Glomerular visceral epithelial cell (primary cell): ENCODE results near the gene ADCK1.
"Not testable (repeated sequence)": the region's sequence is repeated elsewhere in the genome, so short reads cannot be mapped to it uniquely, and the experiment has no call there.

ENCODE experiments used
- DNase-seq: peaks from one replicate; pipeline ENCODE4 v3.0.0-alpha.2; 2016; ENCODE audit errors: extremely low spot score

Gene ADCK1

DNA sequence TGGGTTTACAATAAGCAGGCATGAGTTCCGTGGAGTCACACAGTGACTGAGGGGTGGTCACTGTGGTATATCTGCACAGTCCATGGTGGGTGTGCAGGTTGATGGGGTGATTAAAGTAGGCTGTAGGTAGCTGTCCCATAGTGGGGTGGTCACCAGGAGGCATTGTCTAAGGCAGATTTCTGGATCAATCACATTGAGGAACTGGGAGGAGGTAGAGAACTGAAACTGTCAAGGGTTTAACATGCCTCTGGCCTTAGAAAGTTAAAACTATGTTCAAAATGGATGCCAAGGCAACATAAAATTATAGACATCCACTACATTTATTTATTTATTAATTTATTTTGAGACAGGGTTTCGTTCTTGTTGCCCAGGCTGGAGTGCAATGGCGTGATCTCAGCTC is 8.3 kb downstream of the ADCK1 start:
- no peak for DNase-seq

- DNase-seq, result no peak
These were observed 9.1 kb downstream of the ADCK1 start for GRCh38 chr14:77809011-77809410.

- no peak for DNase-seq
These were observed 12.1 kb downstream of the ADCK1 start for GRCh38 chr14:77812028-77812427.

- DNase-seq, result not testable (repeated sequence)
These were observed 12.8 kb downstream of the ADCK1 start for GRCh38 chr14:77812682-77813081.

DNA sequence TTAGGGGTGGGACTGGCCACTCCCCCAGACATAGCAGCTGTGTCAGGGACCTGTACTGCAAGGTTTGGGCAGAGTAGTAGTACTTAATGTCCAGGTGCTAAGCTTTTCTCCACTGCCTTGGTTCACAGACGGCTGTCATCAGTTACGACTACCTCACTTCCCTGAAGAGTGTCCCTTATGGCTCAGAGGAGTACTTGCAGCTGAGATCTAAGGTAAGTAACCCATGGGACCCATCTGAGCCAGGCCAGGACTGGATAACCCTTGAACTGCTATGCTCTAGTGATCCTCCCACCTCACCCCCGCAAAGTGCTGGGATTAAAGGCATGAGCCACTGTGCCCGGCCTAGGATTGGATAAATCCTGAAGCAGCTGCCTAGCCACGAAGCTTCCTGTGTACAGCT is 22.4 kb downstream of the ADCK1 start:
- no peak for DNase-seq

DNA sequence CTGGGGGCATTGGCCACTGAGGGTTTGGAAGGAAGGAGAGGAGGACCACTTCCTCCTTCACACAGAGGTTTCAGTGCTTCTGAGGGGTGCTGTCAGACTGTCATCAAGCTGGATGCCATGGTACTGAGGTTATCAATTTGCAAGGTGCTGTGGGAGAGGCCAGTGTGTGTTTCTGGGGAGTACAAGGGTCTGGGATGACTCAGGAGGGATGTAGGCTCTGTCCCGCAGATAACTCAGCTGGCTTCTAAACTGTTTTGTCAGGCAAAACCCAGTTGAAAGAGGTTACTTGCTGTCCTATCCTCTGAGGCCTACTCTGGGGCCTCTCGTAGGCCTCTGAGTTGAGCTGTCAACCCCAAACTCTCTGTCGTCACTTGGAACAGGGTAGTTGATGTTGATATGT is 22.8 kb downstream of the ADCK1 start:
- DNase-seq, result no peak

DNA sequence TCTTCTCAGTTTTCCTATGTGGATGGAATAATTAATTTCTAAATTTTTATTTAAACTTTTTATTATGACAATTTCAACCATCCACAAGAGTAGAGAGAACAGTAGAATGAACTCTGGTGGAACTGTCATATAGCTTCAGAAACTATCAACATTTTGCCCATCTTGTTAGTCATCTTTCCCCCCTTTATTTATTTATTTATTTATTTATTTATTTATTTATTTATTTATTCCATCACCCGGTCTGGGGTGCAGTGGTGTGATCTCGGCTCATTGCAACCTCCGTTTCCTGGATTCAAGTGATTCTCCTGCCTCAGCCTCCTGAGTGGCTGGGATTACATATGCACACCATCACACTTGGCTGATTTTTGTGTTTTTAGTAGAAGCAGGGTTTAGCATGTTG is 23.5 kb downstream of the ADCK1 start:
- DNase-seq, result no peak

DNA sequence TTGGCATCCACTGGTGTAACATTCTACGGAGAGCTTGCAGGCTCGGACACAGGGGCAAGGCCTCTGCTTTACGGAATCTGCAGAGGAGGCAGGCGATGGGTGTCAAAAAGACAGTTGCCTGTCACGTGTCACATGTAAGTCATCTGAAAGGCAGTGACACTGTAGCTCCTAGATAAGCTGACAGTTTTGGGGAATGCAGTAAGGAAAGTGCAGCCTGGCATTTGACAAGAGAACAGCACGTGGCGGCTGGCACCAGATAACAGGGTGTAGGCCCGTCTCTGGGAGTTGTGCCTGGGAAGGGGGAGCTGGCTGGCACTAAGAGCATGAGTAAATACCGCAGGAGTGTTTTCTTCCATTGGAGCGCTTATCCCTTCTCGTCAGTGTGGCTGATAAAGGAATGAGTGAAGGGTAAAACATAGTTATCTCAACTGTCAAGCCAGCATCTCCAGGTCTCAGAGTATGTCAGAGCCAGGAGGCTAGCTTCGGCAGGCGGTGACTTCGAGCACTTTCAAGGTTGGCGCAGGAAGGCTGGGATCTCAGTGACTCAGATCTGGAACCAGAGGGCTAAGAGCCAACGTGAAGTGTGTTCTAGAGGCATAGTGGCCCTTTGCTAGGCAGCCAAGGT is 26.1 kb downstream of the ADCK1 start:
- DNase-seq, result no peak

DNA sequence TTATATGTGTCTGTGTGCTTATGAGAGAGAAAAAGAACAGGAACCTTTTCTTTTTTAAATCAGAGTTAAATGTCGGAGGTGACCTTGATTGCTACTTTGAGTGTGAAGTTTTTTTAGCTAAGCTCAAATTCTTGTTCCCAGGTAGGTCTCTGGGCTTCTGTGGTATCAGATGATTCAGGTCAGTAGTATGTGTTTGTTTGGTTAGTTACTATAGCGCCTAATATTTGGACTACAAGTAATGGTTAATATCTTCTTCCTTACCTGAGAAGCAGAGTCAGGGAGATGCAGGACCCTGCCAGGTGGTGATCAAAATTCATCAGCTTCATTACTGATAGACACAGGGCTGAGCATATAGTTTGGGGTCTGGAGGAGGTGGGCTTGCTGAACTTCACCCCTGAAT is 30.8 kb downstream of the ADCK1 start:
- DNase-seq, result no peak

DNA sequence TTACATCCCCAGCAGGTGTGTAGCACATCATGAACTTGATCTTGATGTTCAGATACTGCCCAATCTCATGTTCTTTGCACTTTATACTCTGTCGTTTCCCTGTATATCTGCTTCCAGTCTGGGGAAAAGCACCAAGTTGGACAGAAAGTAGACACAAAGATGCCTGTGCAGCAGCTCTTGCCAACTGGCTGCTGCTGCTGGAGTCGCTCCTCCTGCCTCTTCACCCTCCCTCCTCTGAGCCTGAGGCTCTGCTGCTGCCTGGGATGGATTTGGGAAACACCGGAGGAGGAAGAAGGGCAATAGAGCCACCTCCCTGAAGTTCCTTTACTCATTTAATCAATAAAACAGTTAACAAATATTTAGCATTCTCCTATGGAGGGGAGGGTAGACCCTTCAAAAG is 32.4 kb downstream of the ADCK1 start:
- DNase-seq, result no peak

DNA sequence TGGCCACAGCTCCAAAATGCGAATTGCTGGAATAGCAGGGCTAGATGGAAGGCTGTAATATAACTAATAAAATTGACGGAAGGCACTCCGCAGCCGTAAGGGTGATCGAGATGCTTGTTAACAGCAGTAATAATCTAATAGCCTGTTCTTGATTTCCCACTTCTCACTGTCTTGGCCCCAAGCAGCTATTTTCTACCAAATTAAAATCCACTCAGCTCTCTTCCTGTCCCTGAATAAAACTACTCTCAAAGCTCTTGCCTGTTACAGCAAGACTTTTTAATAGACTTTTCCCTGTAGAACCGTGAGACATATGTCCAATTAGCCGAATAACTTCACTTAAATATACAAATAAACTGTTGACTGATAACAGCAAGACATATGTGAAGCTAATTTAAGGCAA is 38.0 kb downstream of the ADCK1 start:
- no peak for DNase-seq

DNA sequence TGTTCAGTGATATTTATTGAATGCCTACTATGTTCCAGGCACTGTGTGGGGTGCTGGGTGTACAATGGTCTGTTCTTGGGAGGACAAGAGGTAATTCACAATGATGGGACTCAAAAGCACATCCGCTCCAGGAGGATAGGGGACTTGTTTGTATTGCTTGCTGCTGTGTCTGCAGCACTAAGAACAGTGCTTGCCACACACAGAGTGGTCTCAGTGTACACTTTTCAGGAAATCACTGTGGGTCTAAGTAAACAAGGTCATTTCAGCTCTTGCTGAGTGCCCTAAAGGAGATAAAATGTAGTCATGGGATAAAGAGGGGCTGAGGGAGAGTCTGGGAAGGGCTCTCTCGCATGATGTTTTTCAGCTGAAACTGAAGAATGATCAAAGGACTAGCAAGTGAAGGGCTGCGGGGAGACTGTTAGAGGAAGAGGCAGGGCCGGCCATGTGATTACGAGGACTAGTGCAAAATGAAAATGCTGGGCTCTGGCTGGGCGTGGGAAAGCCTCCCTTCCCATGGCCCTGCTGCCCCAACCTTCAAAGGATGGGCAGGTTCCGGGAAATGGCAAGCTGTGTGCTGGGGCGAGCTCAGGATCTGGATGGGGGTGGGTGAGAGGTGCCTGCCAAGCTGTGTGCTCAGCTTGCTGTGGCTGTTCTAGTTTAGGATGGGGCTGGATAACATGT is 39.1 kb downstream of the ADCK1 start:
- no peak for DNase-seq

- DNase-seq, result no peak
These were observed 43.3 kb downstream of the ADCK1 start for GRCh38 chr14:77843195-77843594.

DNA sequence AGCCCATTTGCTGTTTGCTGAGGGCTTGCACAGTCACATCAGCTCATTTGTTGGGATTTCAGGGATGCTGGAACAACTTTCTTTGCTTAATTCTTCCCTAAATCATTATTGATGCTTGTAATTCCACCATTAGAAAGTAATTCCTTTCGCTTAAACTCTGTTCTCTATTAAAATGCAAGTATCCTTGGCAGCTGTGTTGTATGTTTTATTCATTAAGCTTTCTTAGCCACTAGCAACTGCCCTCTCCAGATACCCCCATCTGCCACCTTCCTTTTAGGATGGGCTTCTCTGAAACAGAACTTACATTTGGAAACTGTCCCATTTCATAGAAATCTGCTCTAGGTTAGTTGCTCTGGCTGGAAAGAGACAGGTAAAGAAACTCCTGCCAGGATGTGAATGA is 43.7 kb downstream of the ADCK1 start:
- no peak for DNase-seq

- DNase-seq, result no peak
These were observed 44.9 kb downstream of the ADCK1 start for GRCh38 chr14:77844802-77845201.

- DNase-seq, result peak; percentile 63
These were observed 48.1 kb downstream of the ADCK1 start for GRCh38 chr14:77848031-77848430.

- DNase-seq, result peak; percentile 71
These were observed 49.8 kb downstream of the ADCK1 start for GRCh38 chr14:77849711-77850110.

DNA sequence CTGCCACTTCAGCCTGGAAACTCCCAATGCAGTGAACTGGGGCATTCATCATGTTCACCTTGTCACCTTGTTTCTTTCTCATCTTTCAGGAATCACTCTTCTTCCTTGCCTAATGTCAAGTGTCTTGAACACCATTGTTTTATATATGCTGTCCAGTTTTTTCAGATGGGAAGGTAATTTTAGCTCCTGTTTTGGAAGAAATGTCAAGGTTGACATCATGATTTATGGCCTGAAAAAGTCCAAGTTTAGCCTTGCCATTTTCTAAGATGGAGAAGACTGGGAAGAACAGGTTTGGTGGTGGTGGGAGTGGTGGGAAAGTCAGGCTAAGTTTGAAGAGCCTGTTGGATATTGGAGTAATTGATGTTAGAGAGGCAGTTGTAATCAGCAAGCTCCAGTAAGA is 54.0 kb downstream of the ADCK1 start:
- DNase-seq, result no peak

DNA sequence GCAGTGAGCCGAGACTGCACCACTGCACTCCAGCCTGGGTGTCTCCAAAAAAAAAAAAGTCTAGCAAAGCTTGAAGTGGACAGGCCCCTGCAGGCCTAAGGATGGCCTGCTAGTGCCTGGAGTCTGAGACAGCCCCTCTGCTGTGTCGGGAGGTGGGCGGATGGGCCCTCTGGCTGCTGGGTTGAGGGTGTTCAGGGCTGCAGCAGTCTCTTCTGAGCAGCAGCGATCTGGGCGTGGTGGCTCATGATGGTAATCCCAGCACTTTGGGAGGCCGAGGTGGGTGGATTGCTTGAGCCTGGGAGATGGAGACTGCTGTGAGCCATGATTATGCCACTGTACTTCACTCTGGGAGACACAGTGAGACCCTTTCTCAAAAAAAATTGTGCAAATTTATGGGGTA is 57.0 kb downstream of the ADCK1 start:
- DNase-seq, result no peak

DNA sequence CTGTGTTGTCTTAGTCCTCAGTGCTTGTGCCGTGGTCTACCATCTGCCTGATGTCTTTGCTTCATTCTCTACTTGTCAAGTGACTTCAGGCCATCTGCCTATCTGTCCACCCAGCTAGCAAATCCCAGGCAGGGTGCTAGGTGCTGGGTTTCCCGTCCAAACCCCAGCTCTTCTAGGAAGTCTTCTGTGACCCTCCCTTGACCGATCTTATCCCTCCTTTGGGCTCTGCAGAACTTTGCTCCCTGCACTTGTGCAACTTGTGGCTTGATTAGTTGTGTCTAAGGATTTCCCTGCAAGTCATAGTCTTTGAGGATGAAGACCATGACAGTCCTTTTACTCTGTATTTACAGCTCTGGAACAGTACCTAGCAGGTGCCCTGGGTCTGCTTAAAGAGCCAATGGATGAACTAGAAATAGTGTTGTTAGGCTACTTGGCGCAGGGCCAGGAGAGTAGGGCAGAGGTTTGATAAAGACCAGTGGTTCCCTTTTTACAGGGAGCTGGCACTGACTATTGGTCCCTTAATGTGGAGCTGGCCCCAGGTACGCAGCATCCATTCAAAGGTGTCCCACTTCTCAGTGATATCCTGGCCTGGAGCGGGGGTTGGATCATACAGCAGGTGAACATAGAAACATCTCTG is 60.1 kb downstream of the ADCK1 start:
- DNase-seq, result no peak

GRCh38 chr14:77861201-77861600 is 61.3 kb downstream of the ADCK1 start:
- DNase-seq, result no peak

DNA sequence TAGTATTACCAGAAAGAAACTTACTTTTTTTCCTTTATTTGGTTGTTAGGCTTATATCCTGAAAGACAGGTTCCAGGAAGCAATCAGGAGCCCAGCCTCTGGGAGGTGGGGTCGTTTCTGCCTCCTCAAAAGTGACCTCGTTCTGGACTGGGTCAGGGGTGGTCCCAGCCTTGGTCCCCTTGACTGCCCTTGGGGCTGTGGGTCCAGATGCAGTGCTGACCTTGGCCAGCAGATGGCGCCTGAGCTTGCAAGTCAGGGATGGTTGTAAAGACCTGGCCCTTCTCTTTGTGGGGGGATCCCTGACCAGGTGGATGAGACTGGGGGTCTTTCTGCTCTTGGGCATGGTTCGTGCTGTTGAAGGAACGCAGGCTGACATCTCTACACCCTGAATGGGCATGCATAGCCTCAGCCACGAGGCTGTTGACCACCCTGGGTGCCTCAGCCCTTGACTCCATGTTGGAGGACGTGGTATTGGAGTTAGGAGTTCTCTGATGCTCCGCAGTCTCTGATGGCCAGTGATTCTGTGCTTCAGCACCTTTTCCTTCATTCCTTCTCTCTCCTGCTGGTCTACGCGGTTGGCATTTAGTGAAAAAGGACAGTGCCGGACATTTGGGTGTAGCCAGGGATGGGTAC is 62.4 kb downstream of the ADCK1 start:
- DNase-seq, result peak; percentile 69

DNA sequence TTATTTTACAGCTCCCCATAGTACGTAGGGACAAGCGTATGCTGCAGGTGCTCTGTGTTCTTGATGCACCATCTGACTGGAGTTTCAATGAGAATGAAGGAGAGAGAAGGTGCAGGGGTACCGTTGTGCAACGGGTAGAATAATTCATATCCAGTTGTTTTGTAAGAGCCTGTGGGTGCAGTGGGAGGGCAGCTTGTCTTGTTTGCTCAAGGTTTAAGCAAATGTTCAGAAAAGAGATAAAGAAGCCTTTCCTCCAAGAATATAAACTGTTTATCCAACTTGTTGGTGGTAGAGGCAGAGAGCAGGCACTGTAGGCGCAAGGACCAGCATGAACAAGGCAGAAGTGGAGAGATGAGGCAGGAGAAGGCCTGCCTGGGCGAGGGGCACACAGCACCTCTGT is 64.2 kb downstream of the ADCK1 start:
- no peak for DNase-seq
